Thyroid gland (tissue), 4 donors: ENCODE measurements around the gene ADGRG1. TPM values are rescaled to one million over a fixed set of nuclear protein-coding genes. Genes with fewer than 3 reads are reported as not detected.

ENCODE experiments used
- DNase-seq, 2 donors: peaks; one replicate each; pipeline ENCODE4 v3.0.0-alpha.2; 2019
- H3K27ac ChIP-seq, 3 donors: fragments of 200-600 bp; sonication (generic); 1 replicate in 2 of 3; 2 replicates in 1 of 3; pipeline ENCODE4 v1.5.1; 2016 to 2019; ENCODE audit warnings: mild to moderate bottlenecking in 1 of 3, moderate library complexity in 1 of 3
- H3K27me3 ChIP-seq: fragments of 200-600 bp; sonication (generic); one replicate; pipeline ENCODE4 v1.5.1; 2019
- H3K36me3 ChIP-seq, 2 donors: fragments of 200-600 bp; sonication (generic); one replicate each; pipeline ENCODE4 v1.5.1; 2016 to 2019
- H3K4me1 ChIP-seq, 2 donors: fragments of 200-600 bp; sonication (generic); one replicate each; pipeline ENCODE4 v1.5.1; 2017 to 2019
- H3K4me3 ChIP-seq, 3 donors: fragments of 200-600 bp; sonication (generic); replicated peaks in 1 of 3; 1 replicate in 2 of 3; 2 replicates in 1 of 3; pipeline ENCODE4 v1.5.1; 2016; ENCODE audit warnings: mild to moderate bottlenecking in 1 of 3
- H3K9me3 ChIP-seq: fragments of 200-600 bp; sonication (generic); one replicate; pipeline ENCODE4 v1.5.1; 2017
- CTCF ChIP-seq, 6 experiments: fragments of 200-600 bp in 3 of 6; fragments of 450-650 bp in 3 of 6; sonication (generic) in 3 of 6; IDR thresholded peaks; one replicate each; pipeline ENCODE4 v1.5.1; 2016 to 2019; ENCODE audit warnings: antibody characterized with exemption in 6 of 6, mild to moderate bottlenecking in 2 of 6, inconsistent platforms in 1 of 6, moderate library complexity in 1 of 6
- POLR2A ChIP-seq, 2 donors: fragments of 450-650 bp; IDR thresholded peaks; one replicate each; pipeline ENCODE4 v1.6.1; 2017; ENCODE audit warnings: antibody characterized with exemption in 2 of 2, mild to moderate bottlenecking in 2 of 2, moderate library complexity in 1 of 2
- WGBS, 2 donors: methylation state at CpG; one replicate each; pipeline ENCODE4 v1.1.5; 2017; 5-methylcytosine and 5-hydroxymethylcytosine counted together
- intact Hi-C: fragments of 100-400 bp; cut with DNase I; formaldehyde crosslinking; loops from one replicate; pipeline ENCODE4 v1.15.1; 2023
- total RNA-seq, 4 donors: library from RNA; depleted of rRNA; stranded (reverse); fragments of >200 nt; gene quantifications; one replicate each; pipeline ENCODE4 v1.2.3, GENCODE V29; 2016

ADGRG1 gene
- total RNA-seq, 4 donors from 2014 or later = 120 to 295 (median 239) TPM

GRCh38 chr16:57685633-57686032 is 57.2 kb downstream of the ADGRG1 start:
- Histone ChIP-seq H3K4me1 (no peaks in the 10 kb centered on the region), H3K4me3 (no peak overlapping the region), H3K27ac (no peak overlapping the region), H3K9me3 (no peaks in the 10 kb centered on the region), H3K27me3 (no peaks in the 10 kb centered on the region), H3K36me3 (no peaks in the 10 kb centered on the region)
- intact Hi-C loops = no loop called here
- DNase-seq = no peak
- 82 to 89% methylated on average over 7 to 11 of the region's 11 CpGs for WGBS, 2 donors
- TF ChIP-seq POLR2A (IDR thresholded peaks at IDR 0.05) = no peak
- TF ChIP-seq CTCF (IDR thresholded peaks at IDR 0.05) = no peak

- DNase-seq = no peak
- no peak for TF ChIP-seq POLR2A (IDR thresholded peaks at IDR 0.05)
- TF ChIP-seq CTCF (IDR thresholded peaks at IDR 0.05) = no peak
- no peak overlapping the region for H3K27ac ChIP-seq
- H3K4me1 ChIP-seq = no peaks in the 10 kb centered on the region
- intact Hi-C loops = no loop called here
- no peaks in the 10 kb centered on the region for H3K36me3 ChIP-seq
- H3K9me3 ChIP-seq = no peaks in the 10 kb centered on the region
- H3K4me3 ChIP-seq = no peak overlapping the region
- no peaks in the 10 kb centered on the region for H3K27me3 ChIP-seq
- WGBS, 2 donors = 73 to 75% methylated on average over 4 of the region's 4 CpGs
Observed at GRCh38 chr16:57686577-57686976, 58.1 kb downstream of the ADGRG1 start.

GRCh38 chr16:57687363-57687929 is 59.0 kb downstream of the ADGRG1 start:
- 89 to 98% methylated on average over 3 of the region's 3 CpGs for WGBS, 2 donors
- no peaks in the 10 kb centered on the region for H3K27me3 ChIP-seq
- no peak overlapping the region for H3K4me3 ChIP-seq
- H3K36me3 ChIP-seq = no peaks in the 10 kb centered on the region
- H3K27ac ChIP-seq = no peak overlapping the region
- H3K9me3 ChIP-seq = no peaks in the 10 kb centered on the region
- no peak for DNase-seq
- H3K4me1 ChIP-seq = no peaks in the 10 kb centered on the region
- TF ChIP-seq CTCF (IDR thresholded peaks at IDR 0.05) (no peak), POLR2A (IDR thresholded peaks at IDR 0.05) (no peak)
- intact Hi-C loops = no loop called here

GRCh38 chr16:57688487-57688986 is 60.1 kb downstream of the ADGRG1 start:
- Histone ChIP-seq H3K9me3 (no peaks in the 10 kb centered on the region), H3K27ac (no peak overlapping the region), H3K27me3 (no peaks in the 10 kb centered on the region), H3K4me3 (no peak overlapping the region), H3K36me3 (no peaks in the 10 kb centered on the region), H3K4me1 (no peaks in the 10 kb centered on the region)
- intact Hi-C loops = no loop called here
- TF ChIP-seq CTCF (IDR thresholded peaks at IDR 0.05) = no peak
- no peak for TF ChIP-seq POLR2A (IDR thresholded peaks at IDR 0.05)
- DNase-seq = no peak
- WGBS, 2 donors = 75 to 83% methylated on average over 2 to 4 of the region's 4 CpGs

DNA sequence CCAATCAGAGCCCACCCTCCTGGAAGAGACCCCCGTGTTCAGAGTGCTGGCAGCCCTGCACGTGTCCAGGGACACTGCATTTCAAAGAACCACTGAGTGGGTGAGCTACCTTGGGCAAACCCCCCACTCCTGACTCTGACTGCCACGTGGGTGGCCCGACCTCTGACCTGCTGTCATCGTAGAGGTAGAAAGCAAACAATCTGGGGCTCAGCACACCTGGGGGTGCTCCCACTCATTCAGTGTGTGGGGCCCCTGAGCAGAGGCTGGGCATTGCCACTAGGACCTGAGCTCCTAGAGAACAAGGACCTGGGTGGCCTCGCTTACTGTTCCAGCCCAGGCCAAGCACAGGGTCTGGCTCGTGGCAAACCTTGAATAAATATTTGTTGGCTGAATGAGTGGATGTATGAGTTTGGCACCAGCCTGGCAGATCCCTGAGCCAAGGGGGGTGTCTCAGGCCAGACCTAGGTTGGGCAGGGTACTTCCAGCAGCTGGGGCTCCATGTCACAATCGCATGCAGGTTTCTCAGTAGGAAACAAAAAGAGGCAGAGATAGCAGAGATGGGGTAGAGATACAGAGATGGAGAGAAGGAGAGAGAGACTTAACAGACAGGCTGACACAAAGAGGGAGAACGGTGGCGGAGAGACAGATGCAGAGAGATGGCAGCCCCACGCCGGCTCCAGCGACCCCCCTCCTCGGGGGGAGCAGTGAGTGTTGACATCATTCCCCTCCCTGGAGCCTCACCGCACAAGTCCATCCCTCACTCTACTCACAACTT is 60.7 kb downstream of the ADGRG1 start:
- Histone ChIP-seq H3K9me3 (no peaks in the 10 kb centered on the region), H3K36me3 (no peaks in the 10 kb centered on the region), H3K4me3 (no peak overlapping the region), H3K4me1 (no peaks in the 10 kb centered on the region), H3K27me3 (no peaks in the 10 kb centered on the region), H3K27ac (no peak overlapping the region)
- WGBS, 2 donors = 50 to 53% methylated on average over 12 to 15 of the region's 15 CpGs
- intact Hi-C loops = no loop called here
- DNase-seq = no peak
- TF ChIP-seq POLR2A (IDR thresholded peaks at IDR 0.05) (no peak), CTCF (IDR thresholded peaks at IDR 0.05) (no peak)
